ENCODE measurements around the gene KRI1.

The KRI1 gene

DNA sequence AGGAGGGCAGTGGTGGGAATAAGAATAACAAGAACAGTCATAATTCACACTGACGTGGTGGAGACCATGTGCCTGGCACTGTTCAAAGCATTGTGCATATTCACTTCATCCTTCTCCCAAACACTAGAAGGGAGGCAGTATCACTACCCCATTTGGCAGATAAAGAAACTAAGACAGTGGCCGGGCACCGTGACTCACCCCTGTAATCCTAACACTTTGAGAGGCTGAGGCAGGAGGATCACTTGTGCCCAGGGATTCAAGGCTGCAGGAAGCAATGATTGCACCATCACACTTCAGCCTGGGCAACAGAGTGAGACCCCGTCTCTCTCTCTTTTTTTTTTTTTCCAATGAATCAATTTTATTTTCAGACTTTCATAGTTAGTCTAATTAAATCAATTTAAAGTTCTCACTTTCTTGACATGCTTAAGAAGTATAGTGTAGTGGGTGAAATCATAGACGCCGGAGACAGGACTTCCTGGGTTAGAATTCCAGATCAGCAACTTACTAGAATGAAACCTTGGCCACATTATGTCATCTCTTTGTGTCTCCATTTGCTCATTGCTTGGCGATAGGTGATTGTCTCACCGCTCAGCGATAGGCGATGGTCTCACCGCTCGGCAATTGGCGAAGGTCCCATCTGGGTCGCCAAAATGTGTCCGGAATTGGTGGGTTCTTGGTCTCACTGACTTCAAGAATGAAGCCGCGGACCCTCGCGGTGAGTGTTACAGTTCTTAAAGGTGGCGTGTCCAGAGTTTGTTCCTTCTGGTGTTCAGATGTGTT, 27.4 kb downstream of the KRI1 start:
- Histone ChIP-seq H3F3A (ENCODE audit: insufficient read depth) (peaks cover 10% of the 10 kb centered on the region), H3K9me2 (replicated peaks; ENCODE audit: insufficient read depth, low read length) (no peaks in the 10 kb centered on the region), H3K36me3 (ENCODE audit: low read length) (no peaks in the 10 kb centered on the region), H3K4me3 (ENCODE audit: insufficient read depth, low read length, poor library complexity, severe bottlenecking) (no peak overlapping the region), H3K27me3 (ENCODE audit: low read length) (no peaks in the 10 kb centered on the region), H2AFZ (ENCODE audit: low read depth, low read length, severe bottlenecking) (no peak overlapping the region), H4K20me1 (ENCODE audit: low read depth, low read length) (no peaks in the 10 kb centered on the region), H3K4me2 (ENCODE audit: low read depth, low read length, poor library complexity, severe bottlenecking) (no peak overlapping the region), H3K27ac (ENCODE audit: low read depth, low read length) (no peak overlapping the region), H3K9me3 (ENCODE audit: insufficient read depth, low read length) (no peaks in the 10 kb centered on the region), H3K79me2 (ENCODE audit: insufficient read depth, low read length) (no peaks in the 10 kb centered on the region), H3K9ac (ENCODE audit: low read length) (no peak overlapping the region)
- TF ChIP-seq CTCF (IDR thresholded peaks at IDR 0.05; ENCODE audit: insufficient read depth, low read length, poor library complexity, severe bottlenecking) (no peak), EZH2phosphoT487 (conservative IDR thresholded peaks at IDR 0.05; ENCODE audit: low read length) (no peak)

DNA sequence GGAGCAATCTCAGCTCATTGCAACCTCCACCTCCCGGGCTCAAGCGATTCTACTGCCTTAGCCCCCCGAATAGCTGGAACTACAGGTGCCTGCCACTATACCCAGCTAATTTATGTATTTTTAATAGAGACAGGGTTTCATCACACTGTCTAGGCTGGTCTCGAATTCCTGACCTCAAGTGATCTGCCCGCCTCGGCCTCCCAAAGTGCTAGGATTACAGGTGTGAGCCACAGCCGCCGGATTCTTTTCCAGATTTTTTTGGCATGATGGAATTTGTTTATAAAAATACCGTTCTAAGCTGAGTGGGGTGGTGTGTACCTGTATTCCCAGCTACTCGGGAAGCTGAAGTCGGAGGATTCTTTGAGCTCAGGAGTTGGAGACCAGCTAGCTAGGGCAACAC, 28.1 kb downstream of the KRI1 start:
- H3F3A ChIP-seq (ENCODE audit: insufficient read depth) = peaks cover 3% of the 10 kb centered on the region
- no peak overlapping the region for H3K27ac ChIP-seq (ENCODE audit: low read depth, low read length)
- no peak overlapping the region for H3K4me2 ChIP-seq (ENCODE audit: low read depth, low read length, poor library complexity, severe bottlenecking)
- H3K36me3 ChIP-seq (ENCODE audit: low read length) = no peaks in the 10 kb centered on the region
- no peak overlapping the region for H3K9ac ChIP-seq (ENCODE audit: low read length)
- no peak overlapping the region for H2AFZ ChIP-seq (ENCODE audit: low read depth, low read length, severe bottlenecking)
- no peaks in the 10 kb centered on the region for H4K20me1 ChIP-seq (ENCODE audit: low read depth, low read length)
- no peak overlapping the region for H3K4me3 ChIP-seq (ENCODE audit: insufficient read depth, low read length, poor library complexity, severe bottlenecking)
- H3K27me3 ChIP-seq (ENCODE audit: low read length) = no peaks in the 10 kb centered on the region
- TF ChIP-seq CTCF (IDR thresholded peaks at IDR 0.05; ENCODE audit: insufficient read depth, low read length, poor library complexity, severe bottlenecking) = no peak
- TF ChIP-seq EZH2phosphoT487 (conservative IDR thresholded peaks at IDR 0.05; ENCODE audit: low read length) = no peak
- H3K9me3 ChIP-seq (ENCODE audit: insufficient read depth, low read length) = no peaks in the 10 kb centered on the region
- H3K79me2 ChIP-seq (ENCODE audit: insufficient read depth, low read length) = no peaks in the 10 kb centered on the region
- H3K9me2 ChIP-seq (replicated peaks; ENCODE audit: insufficient read depth, low read length) = no peaks in the 10 kb centered on the region

- no peak overlapping the region for H3K27ac ChIP-seq (ENCODE audit: low read depth, low read length)
- no peaks in the 10 kb centered on the region for H3K36me3 ChIP-seq (ENCODE audit: low read length)
- no peak overlapping the region for H3K9ac ChIP-seq (ENCODE audit: low read length)
- H3K27me3 ChIP-seq (ENCODE audit: low read length) = no peaks in the 10 kb centered on the region
- no peaks in the 10 kb centered on the region for H3K9me3 ChIP-seq (ENCODE audit: insufficient read depth, low read length)
- no peaks in the 10 kb centered on the region for H3K79me2 ChIP-seq (ENCODE audit: insufficient read depth, low read length)
- H3K4me3 ChIP-seq (ENCODE audit: insufficient read depth, low read length, poor library complexity, severe bottlenecking) = no peak overlapping the region
- H3F3A ChIP-seq (ENCODE audit: insufficient read depth) = no peaks in the 10 kb centered on the region
- H3K9me2 ChIP-seq (replicated peaks; ENCODE audit: insufficient read depth, low read length) = no peaks in the 10 kb centered on the region
- TF ChIP-seq CTCF (IDR thresholded peaks at IDR 0.05; ENCODE audit: insufficient read depth, low read length, poor library complexity, severe bottlenecking) (no peak), EZH2phosphoT487 (conservative IDR thresholded peaks at IDR 0.05; ENCODE audit: low read length) (no peak)
- no peak overlapping the region for H2AFZ ChIP-seq (ENCODE audit: low read depth, low read length, severe bottlenecking)
- H4K20me1 ChIP-seq (ENCODE audit: low read depth, low read length) = no peaks in the 10 kb centered on the region
- H3K4me2 ChIP-seq (ENCODE audit: low read depth, low read length, poor library complexity, severe bottlenecking) = no peak overlapping the region
These were observed 30.2 kb downstream of the KRI1 start for GRCh38 chr19:10535613-10536012.
